PC-3 (cell line): ENCODE results near the gene BCL2L11. TPM values are rescaled to one million over a fixed set of nuclear protein-coding genes. Genes with fewer than 3 reads are reported as not detected.

Source experiments
- ATAC-seq: fragments of 200-7000 bp; cut with Tn5 transposase; 2 replicates; pipeline ENCODE4 v1.9.1; 2020; ENCODE audit warnings: mild to moderate bottlenecking, moderate library complexity
- BruUV-seq: library from RNA; stranded (reverse); fragments of 400-500 nt; replicated peaks from 2 replicates; lab custom pipeline; 2021; lab: Mats Ljungman, UMichigan
- CTCF ChIA-PET: fragments of 300-600 bp; sonication (Branson Sonifier 250); formaldehyde crosslinking; loops from one replicate; lab custom pipeline; 2022; ENCODE audit warnings: antibody characterized with exemption; lab: Charles Lee
- POLR2A ChIA-PET: fragments of 300-600 bp; sonication (Branson Sonifier 250); formaldehyde crosslinking; loops from one replicate; lab custom pipeline; 2022; ENCODE audit warnings: antibody characterized with exemption; ENCODE audit not compliant: unreplicated experiment; lab: Charles Lee
- DNase-seq: peaks from one replicate; pipeline ENCODE4 v3.0.0-alpha.2; 2015
- H2AFZ ChIP-seq: fragments of 300-600 bp; sonication (generic); 2 replicates; pipeline ENCODE4 v1.6.0; 2016; ENCODE audit warnings: antibody characterized with exemption, low read length
- H3F3A ChIP-seq: fragments of 300-600 bp; sonication (generic); one replicate; pipeline ENCODE4 v1.6.0; 2017; ENCODE audit warnings: antibody characterized with exemption, low read length, control low read depth, mild to moderate bottlenecking; ENCODE audit not compliant: unreplicated experiment
- H3K27ac ChIP-seq: fragments of 300-600 bp; sonication (generic); 2 replicates; pipeline ENCODE4 v1.5.1; 2016; ENCODE audit warnings: mild to moderate bottlenecking, low read length
- H3K27me3 ChIP-seq: fragments of 300-600 bp; sonication (generic); 2 replicates; pipeline ENCODE4 v1.6.1; 2016; ENCODE audit warnings: low read length, mixed read lengths
- H3K36me3 ChIP-seq: fragments of 300-600 bp; sonication (generic); 2 replicates; pipeline ENCODE4 v1.6.1; 2016; ENCODE audit warnings: low read depth, mixed run types, low read length, mixed read lengths
- H3K4me1 ChIP-seq: fragments of 300-600 bp; sonication (generic); 2 replicates; pipeline ENCODE4 v1.5.1; 2016; ENCODE audit warnings: low read length; ENCODE audit not compliant: insufficient read depth
- H3K4me2 ChIP-seq: fragments of 300-600 bp; sonication (generic); 2 replicates; pipeline ENCODE4 v1.6.0; 2016; ENCODE audit warnings: low read length
- H3K4me3 ChIP-seq: fragments of 300-600 bp; sonication (generic); 2 replicates; pipeline ENCODE4 v1.5.1; 2016; ENCODE audit warnings: mild to moderate bottlenecking, low read length, mixed read lengths
- H3K79me2 ChIP-seq: fragments of 300-600 bp; sonication (generic); 2 replicates; pipeline ENCODE4 v1.6.1; 2017; ENCODE audit warnings: low read length, mixed read lengths
- H3K9ac ChIP-seq: fragments of 300-600 bp; sonication (generic); 2 replicates; pipeline ENCODE4 v1.6.0; 2016; ENCODE audit warnings: mild to moderate bottlenecking, low read length
- H3K9me2 ChIP-seq: fragments of 300-600 bp; sonication (generic); replicated peaks from 2 replicates; pipeline ENCODE4 v1.6.1; 2016; ENCODE audit warnings: mixed run types, low read length, mixed read lengths
- H3K9me3 ChIP-seq: fragments of 300-600 bp; sonication (generic); 2 replicates; pipeline ENCODE4 v1.6.1; 2016; ENCODE audit warnings: low read length, mixed read lengths
- H4K20me1 ChIP-seq: fragments of 300-600 bp; sonication (generic); 2 replicates; pipeline ENCODE4 v1.6.1; 2016; ENCODE audit warnings: low read length, mixed read lengths
- EZH2 ChIP-seq: fragments of 300-600 bp; sonication (generic); IDR thresholded peaks from one replicate; pipeline ENCODE4 v1.6.1; 2017; ENCODE audit warnings: antibody characterized with exemption, mild to moderate bottlenecking, low read length; ENCODE audit not compliant: unreplicated experiment
- EZH2phosphoT487 ChIP-seq: fragments of 300-600 bp; sonication (generic); IDR thresholded peaks from 2 replicates; pipeline ENCODE4 v1.6.1; 2018; ENCODE audit warnings: mild to moderate bottlenecking, antibody characterized with exemption, low read length, borderline replicate concordance
- intact Hi-C: fragments of 100-400 bp; cut with micrococcal nuclease; formaldehyde crosslinking; loops from 2 replicates; pipeline ENCODE4 v1.9.0; 2023
- total RNA-seq: library from RNA; depleted of rRNA; stranded (reverse); fragments of >200 nt; gene quantifications from 2 replicates; pipeline ENCODE4 v1.2.3, GENCODE V29; 2014
- TF ChIP-seq, protein P1 (sequence below): fragments of 300-600 bp; sonication (generic); conservative IDR thresholded peaks from 2 replicates; pipeline ENCODE4 v1.5.1; 2017; ENCODE audit warnings: antibody characterized with exemption, low read depth, mild to moderate bottlenecking, low read length

BCL2L11 gene
- total RNA-seq, 1 experiment from 2014 or later: 11.3 TPM

DNA sequence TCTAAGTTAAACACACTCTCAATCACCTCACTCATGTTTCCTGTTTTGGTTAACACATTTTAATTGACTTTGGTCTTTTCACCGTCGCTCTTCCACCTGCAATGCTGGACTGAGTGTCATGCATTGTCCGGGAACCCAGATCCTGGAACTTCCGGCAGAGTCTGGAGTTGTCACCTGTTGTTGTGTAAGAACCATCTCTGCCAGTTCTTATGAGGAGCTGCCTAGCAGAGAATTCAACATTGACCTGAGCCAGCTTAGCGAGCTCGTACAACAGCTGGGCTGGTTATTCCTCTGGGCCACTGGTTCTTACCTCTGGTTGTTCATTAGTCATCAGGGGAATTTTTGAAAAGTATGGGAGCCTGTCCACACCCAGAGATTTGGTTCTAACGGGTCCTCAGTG lies 75.7 kb downstream of the BCL2L11 start:
- H3K36me3 ChIP-seq: no peaks in the 10 kb centered on the region
- H3K4me2 ChIP-seq: no peak overlapping the region
- no TSS peak for BruUV-seq
- no peak overlapping the region for H3K4me3 ChIP-seq
- ATAC-seq: no peak
- no peaks in the 10 kb centered on the region for H3F3A ChIP-seq
- H3K27me3 ChIP-seq: no peaks in the 10 kb centered on the region
- ChIA-PET POLR2A (no interaction called here), CTCF (interaction anchor here (0.6 kb wide), 1 partner anchor 29 kb away, joined by 3 read pairs; no protein-coding TSS in a partner anchor)
- H3K9me3 ChIP-seq: no peaks in the 10 kb centered on the region
- H2AFZ ChIP-seq: no peak overlapping the region
- intact Hi-C loops: no loop called here
- H3K9ac ChIP-seq: no peak overlapping the region
- no peaks in the 10 kb centered on the region for H3K9me2 ChIP-seq
- no peaks in the 10 kb centered on the region for H3K4me1 ChIP-seq
- TF ChIP-seq EZH2phosphoT487 (no peak), EZH2 (no peak)
- TF ChIP-seq, protein P1, sequence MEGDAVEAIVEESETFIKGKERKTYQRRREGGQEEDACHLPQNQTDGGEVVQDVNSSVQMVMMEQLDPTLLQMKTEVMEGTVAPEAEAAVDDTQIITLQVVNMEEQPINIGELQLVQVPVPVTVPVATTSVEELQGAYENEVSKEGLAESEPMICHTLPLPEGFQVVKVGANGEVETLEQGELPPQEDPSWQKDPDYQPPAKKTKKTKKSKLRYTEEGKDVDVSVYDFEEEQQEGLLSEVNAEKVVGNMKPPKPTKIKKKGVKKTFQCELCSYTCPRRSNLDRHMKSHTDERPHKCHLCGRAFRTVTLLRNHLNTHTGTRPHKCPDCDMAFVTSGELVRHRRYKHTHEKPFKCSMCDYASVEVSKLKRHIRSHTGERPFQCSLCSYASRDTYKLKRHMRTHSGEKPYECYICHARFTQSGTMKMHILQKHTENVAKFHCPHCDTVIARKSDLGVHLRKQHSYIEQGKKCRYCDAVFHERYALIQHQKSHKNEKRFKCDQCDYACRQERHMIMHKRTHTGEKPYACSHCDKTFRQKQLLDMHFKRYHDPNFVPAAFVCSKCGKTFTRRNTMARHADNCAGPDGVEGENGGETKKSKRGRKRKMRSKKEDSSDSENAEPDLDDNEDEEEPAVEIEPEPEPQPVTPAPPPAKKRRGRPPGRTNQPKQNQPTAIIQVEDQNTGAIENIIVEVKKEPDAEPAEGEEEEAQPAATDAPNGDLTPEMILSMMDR: no peak
- no peak overlapping the region for H3K27ac ChIP-seq
- DNase-seq: no peak
- no peaks in the 10 kb centered on the region for H4K20me1 ChIP-seq
- no peaks in the 10 kb centered on the region for H3K79me2 ChIP-seq

DNA sequence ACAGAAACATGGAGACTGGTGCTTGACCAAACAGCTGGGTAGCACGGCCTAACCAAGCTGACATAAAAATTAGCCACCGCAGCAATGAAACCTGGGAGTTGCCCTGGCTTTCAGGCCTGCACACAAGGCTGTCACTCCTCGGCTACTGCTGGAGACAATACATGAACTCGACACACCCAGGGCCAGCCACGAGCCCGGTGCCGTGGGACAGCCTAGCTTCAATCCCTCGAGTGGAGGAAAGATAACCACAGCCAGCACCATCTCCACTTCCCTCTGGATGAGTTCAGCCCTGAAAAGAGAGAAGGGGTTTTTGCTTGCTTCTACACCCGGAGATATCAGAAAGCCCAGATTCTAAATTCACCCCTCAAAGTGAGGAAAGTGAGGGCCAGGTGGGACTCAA lies 78.0 kb downstream of the BCL2L11 start:
- H3K27ac ChIP-seq: no peak overlapping the region
- H3K4me1 ChIP-seq: peaks cover 7% of the 10 kb centered on the region
- ChIA-PET POLR2A (no interaction called here), CTCF (no interaction called here)
- no peaks in the 10 kb centered on the region for H3K9me2 ChIP-seq
- no peaks in the 10 kb centered on the region for H3K79me2 ChIP-seq
- no peaks in the 10 kb centered on the region for H3F3A ChIP-seq
- H3K4me3 ChIP-seq: no peak overlapping the region
- H3K27me3 ChIP-seq: no peaks in the 10 kb centered on the region
- DNase-seq (no peak), ATAC-seq (no peak)
- no peaks in the 10 kb centered on the region for H3K36me3 ChIP-seq
- H4K20me1 ChIP-seq: no peaks in the 10 kb centered on the region
- intact Hi-C loops: no loop called here
- BruUV-seq: no TSS peak
- H2AFZ ChIP-seq: no peak overlapping the region
- H3K9ac ChIP-seq: no peak overlapping the region
- H3K4me2 ChIP-seq: no peak overlapping the region
- no peaks in the 10 kb centered on the region for H3K9me3 ChIP-seq
- no peak for TF ChIP-seq EZH2
- TF ChIP-seq EZH2phosphoT487: no peak
- TF ChIP-seq, protein P1: no peak

DNA sequence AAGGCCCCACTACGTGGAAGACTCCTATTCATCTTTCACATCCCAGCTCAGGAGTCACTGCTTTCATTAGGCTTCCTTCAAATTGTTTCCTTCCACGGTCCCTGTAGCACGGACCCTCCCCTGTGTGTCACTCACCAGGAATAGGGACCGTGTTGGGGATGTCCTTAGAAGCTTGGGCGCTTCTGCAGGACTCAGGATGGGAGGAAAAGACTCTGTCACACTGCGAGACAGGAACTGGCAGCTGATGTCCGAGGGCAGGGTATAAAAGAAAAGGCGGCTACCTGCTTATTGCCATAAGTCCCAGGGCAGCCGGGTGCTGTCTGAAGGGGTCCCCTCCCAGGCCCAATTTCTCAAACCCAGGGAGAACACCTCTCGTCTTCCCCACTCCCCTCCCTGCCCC lies 79.1 kb downstream of the BCL2L11 start:
- Histone ChIP-seq H3K4me1 (peaks cover 7% of the 10 kb centered on the region), H2AFZ (no peak overlapping the region), H3K36me3 (no peaks in the 10 kb centered on the region), H3F3A (no peaks in the 10 kb centered on the region), H4K20me1 (no peaks in the 10 kb centered on the region), H3K4me2 (no peak overlapping the region), H3K79me2 (no peaks in the 10 kb centered on the region), H3K9me2 (no peaks in the 10 kb centered on the region), H3K27ac (no peak overlapping the region), H3K4me3 (no peak overlapping the region), H3K27me3 (no peaks in the 10 kb centered on the region), H3K9ac (no peak overlapping the region), H3K9me3 (no peaks in the 10 kb centered on the region)
- ATAC-seq: no peak
- no peak for DNase-seq
- TF ChIP-seq, protein P1: no peak
- TF ChIP-seq EZH2: no peak
- TF ChIP-seq EZH2phosphoT487: no peak
- intact Hi-C loops: no loop called here
- ChIA-PET POLR2A (no interaction called here), CTCF (no interaction called here)
- no TSS peak for BruUV-seq
